Heart left ventricle (tissue), 13 donors: ENCODE data around the gene PRKN.

ENCODE experiments used
- CTCF ChIP-seq, 12 donors: fragments of 200-600 bp; sonication (generic) in 4 of 12; IDR thresholded peaks; one replicate each; pipeline versions ENCODE4 v1.5.0 to v1.8.0; 2018 to 2022; ENCODE audit warnings: antibody characterized with exemption in 12 of 12, mild to moderate bottlenecking in 5 of 12
- POLR2A ChIP-seq, 2 donors: fragments of 450-650 bp; IDR thresholded peaks; one replicate each; pipeline ENCODE4 v1.6.1; 2017; ENCODE audit warnings: antibody characterized with exemption in 2 of 2, mild to moderate bottlenecking in 2 of 2, moderate library complexity in 2 of 2
- donor health status: ischemic (EF 13 %, LVEDD 7.1; RV severe dilation, severe dysfunction).
- donor health status: DM: no; HTN: yes; CAD: no.
- donor health status: DM: no; HTN: no; CAD: no.
- donor health status: ischemic (EF 25% LVEDD 6.9; RV normal size, moderate dysfunction).
- donor health status: ischemic (EF 25% LVEDD 5.7; RV mildly dilated, moderate dysfunction).
- donor health status: ischemic (EF 35%, LVEDD 5.7; RV mildly dilated, moderate dysfunction).
- donor health status: nonischemic (EF 11% LVEDD 7.7; RV severe dilation, severe dysfunction).
- donor health status: DM: yes; HTN: yes; CAD: no.
- donor health status: PGD.
- donor health status: ischemic (EF 29% LVEDD 5.4; RV normal size, mild dysfunction).
- donor health status: nonischemic (EF 23%, LVEDD 6.1; RV moderate dilation, normal function).

- TF ChIP-seq POLR2A (IDR thresholded peaks at IDR 0.05) (no peak), CTCF (IDR thresholded peaks at IDR 0.05) (no peak)
These were observed 713.3 kb downstream of the PRKN start for GRCh38 chr6:162014069-162014811.
